Measurements from ENCODE around the gene PLD1. TPM values are rescaled to one million over a fixed set of nuclear protein-coding genes. Genes with fewer than 3 reads are reported as not detected.

PLD1 gene
- total and polyA plus RNA-seq, 2 of the 8 experiments (the other 6 are each of a cell fraction or from before 2014, with no cell fraction given), result 1.2 to 2.6 TPM

- 89% methylated on average over 2 of the region's 2 CpGs; no CpG with 5 or more reads in 1 of the 2 experiments for WGBS, 2 experiments (ENCODE audit: extremely low coverage in 1 of 2, insufficient coverage in 1 of 2, insufficient read length in 1 of 2, insufficient replicate concordance in 2 of 2, low coverage in 1 of 2, low lambda C conversion rate in 2 of 2, missing lambda C conversion rate in 1 of 2)
- H3K14ac ChIP-seq (ENCODE audit: insufficient read length), result no peak overlapping the region
- no peaks in the 10 kb centered on the region for H3K79me2 ChIP-seq (ENCODE audit: control insufficient read depth in 1 of 2, insufficient read depth in 2 of 2, low read length in 2 of 2)
- H2AK5ac ChIP-seq (ENCODE audit: low read depth, low read length), result no peak overlapping the region
- H3K27me3 ChIP-seq (replicated peaks in 1 of 4; ENCODE audit: control insufficient read depth in 3 of 4, extremely low read depth in 1 of 4, insufficient read depth in 3 of 4, low read length in 3 of 4), result no peaks in the 10 kb centered on the region
- no peak overlapping the region for H2BK15ac ChIP-seq (ENCODE audit: low read length)
- no peaks in the 10 kb centered on the region for H3K23me2 ChIP-seq (ENCODE audit: low read depth, low read length)
- no peaks in the 10 kb centered on the region for H4K20me1 ChIP-seq (replicated peaks in 1 of 2; ENCODE audit: control insufficient read depth in 1 of 2, insufficient read depth in 2 of 2, low read length in 2 of 2)
- no peak overlapping the region for H3K56ac ChIP-seq (replicated peaks; ENCODE audit: insufficient read length, low read depth, low read length)
- H3K18ac ChIP-seq (ENCODE audit: extremely low read depth, low read length), result no peak overlapping the region
- H3K4ac ChIP-seq (replicated peaks; ENCODE audit: insufficient read length, low read depth, low read length), result no peak overlapping the region
- 0 out of 7 replicates have a peak, but pooled peaks cover 0 to 2% (median 0%) of the 10 kb centered on the region in 4 experiments for H3K4me1 ChIP-seq (replicated peaks in 1 of 4; ENCODE audit: control insufficient read depth in 3 of 4, insufficient read depth in 4 of 4, low read length in 3 of 4)
- FAIRE-seq (no peak), DNase-seq (ENCODE audit: low read depth in 1 of 2, low spot score in 2 of 2) (no peak)
- H3K4me2 ChIP-seq (ENCODE audit: insufficient read depth in 1 of 2, low read depth in 2 of 2, low read length in 2 of 2), result no peak overlapping the region
- no peak overlapping the region for H3K4me3 ChIP-seq (ENCODE audit: extremely low read depth in 1 of 4, insufficient read depth in 2 of 4, low read depth in 3 of 4, low read length in 4 of 4)
- H3K79me1 ChIP-seq (ENCODE audit: low read depth, low read length), result no peaks in the 10 kb centered on the region
- H4K5ac ChIP-seq (ENCODE audit: insufficient read length, low read depth, low read length), result no peak overlapping the region
- H2AFZ ChIP-seq (ENCODE audit: low read length), result no peak overlapping the region
- no peak overlapping the region for H4K91ac ChIP-seq (replicated peaks; ENCODE audit: insufficient read length, low read length)
- H2BK5ac ChIP-seq (ENCODE audit: low read depth, low read length), result no peak overlapping the region
- H3K36me3 ChIP-seq (ENCODE audit: control insufficient read depth in 2 of 4, insufficient read depth in 4 of 4, low read length in 3 of 4), result peaks cover 0 to 6% (median 0%) of the 10 kb centered on the region in 4 experiments; a peak in 1 of 8 replicates
- no peak overlapping the region for H2BK20ac ChIP-seq (ENCODE audit: low read length)
- no peak overlapping the region for H2BK12ac ChIP-seq (ENCODE audit: low read depth, low read length)
- no peak overlapping the region for H3K23ac ChIP-seq (ENCODE audit: insufficient read length)
- H3K9ac ChIP-seq (replicated peaks in 1 of 4; ENCODE audit: extremely low read depth in 1 of 4, low read depth in 3 of 4, low read length in 3 of 4), result no peak overlapping the region
- H4K8ac ChIP-seq (ENCODE audit: extremely low read depth, insufficient read depth, low read length), result no peak overlapping the region
- ChIA-PET CTCF (ENCODE audit: partially characterized antibody) (interaction anchor here (1.3 to 1.4 kb wide), 2 partner anchors 16 to 27 kb away, joined by 3 read pairs; no protein-coding TSS in a partner anchor), POLR2A (ENCODE audit: partially characterized antibody) (no interaction called here)
- no peak overlapping the region for H3K27ac ChIP-seq (ENCODE audit: low read depth, low read length)
- H3K9me3 ChIP-seq (ENCODE audit: insufficient read depth in 2 of 2, low read depth in 1 of 2, low read length in 1 of 2), result peaks cover 11 to 12% of the 10 kb centered on the region in 2 experiments
- H2BK120ac ChIP-seq (replicated peaks; ENCODE audit: low read depth, low read length), result no peak overlapping the region
- TF ChIP-seq MAX (IDR thresholded peaks at IDR 0.05) (no peak), CEBPB (IDR thresholded peaks at IDR 0.05; ENCODE audit: low read depth, low read length) (no peak), SRF (IDR thresholded peaks at IDR 0.05; ENCODE audit: low read depth, low read length) (no peak), EZH2 (IDR thresholded peaks at IDR 0.05; ENCODE audit: low read depth, low read length, severe bottlenecking) (no peak), ZNF274 (IDR thresholded peaks at IDR 0.05; ENCODE audit: borderline replicate concordance, extremely low read depth, low read length) (no peak), HDAC2 (IDR thresholded peaks at IDR 0.05; ENCODE audit: borderline replicate concordance in 1 of 2, low read depth in 2 of 2, low read length in 2 of 2) (no peak), TAF7 (optimal IDR thresholded peaks at IDR 0.05; ENCODE audit: borderline replicate concordance, low read depth, low read length) (no peak), BACH1 (IDR thresholded peaks at IDR 0.05; ENCODE audit: low read length) (no peak), CBX5 (IDR thresholded peaks at IDR 0.05; ENCODE audit: low read depth, low read length) (no peak), KDM5A (IDR thresholded peaks at IDR 0.05; ENCODE audit: low read length) (no peak), CBX8 (IDR thresholded peaks at IDR 0.05; ENCODE audit: borderline replicate concordance, low read depth, low read length) (no peak), EP300 (IDR thresholded peaks at IDR 0.05; ENCODE audit: borderline replicate concordance in 1 of 2, low read depth in 2 of 2, low read length in 2 of 2) (no peak), EGR1 (IDR thresholded peaks at IDR 0.05; ENCODE audit: borderline replicate concordance, low read depth, low read length) (no peak)
Observed at GRCh38 chr3:171741377-171741776, 68.9 kb downstream of the PLD1 start.

All from H1 (cell line).